GM23338 (cell line): ENCODE results near the gene KCMF1. TPM values are rescaled to one million over a fixed set of nuclear protein-coding genes. Genes with fewer than 3 reads are reported as not detected.
A peak's percentile ranks its signal among the peaks of the same experiment; 100 is the strongest.

Source experiments
- ATAC-seq: fragments of 200-7000 bp; cut with Tn5 transposase; 3 replicates; pipeline ENCODE4 v1.9.1; 2020
- DNase-seq: peaks from one replicate; pipeline ENCODE4 v3.0.0-alpha.2; 2015; ENCODE audit warnings: low spot score
- H2AFZ ChIP-seq: fragments of 200-600 bp; sonication (generic); 2 replicates; pipeline ENCODE4 v1.8.0; 2016; ENCODE audit warnings: antibody characterized with exemption, mild to moderate bottlenecking, moderate library complexity
- H3F3A ChIP-seq: fragments of 200-600 bp; sonication (generic); replicated peaks from 2 replicates; pipeline ENCODE4 v1.8.0; 2017; ENCODE audit warnings: antibody characterized with exemption, mixed run types, low read depth
- H3K27ac ChIP-seq: fragments of 200-600 bp; sonication (generic); 2 replicates; pipeline ENCODE4 v1.6.1; 2016; ENCODE audit warnings: low read depth
- H3K27me3 ChIP-seq: fragments of 200-600 bp; sonication (generic); 2 replicates; pipeline ENCODE4 v1.8.0; 2016; ENCODE audit warnings: mild to moderate bottlenecking, mixed run types, moderate library complexity; ENCODE audit not compliant: insufficient read depth
- H3K36me3 ChIP-seq: fragments of 200-600 bp; sonication (generic); 2 replicates; pipeline ENCODE4 v1.8.0; 2016; ENCODE audit warnings: mild to moderate bottlenecking; ENCODE audit not compliant: insufficient read depth
- H3K4me1 ChIP-seq: fragments of 200-600 bp; sonication (generic); 2 replicates; pipeline ENCODE4 v1.8.0; 2016; ENCODE audit warnings: mild to moderate bottlenecking, moderate library complexity; ENCODE audit not compliant: insufficient read depth
- H3K4me2 ChIP-seq: fragments of 200-600 bp; sonication (generic); 2 replicates; pipeline ENCODE4 v1.7.1; 2017; ENCODE audit warnings: mixed run types
- H3K4me3 ChIP-seq: fragments of 200-600 bp; sonication (generic); 2 replicates; pipeline ENCODE4 v1.6.1; 2016; ENCODE audit warnings: mixed run types
- H3K79me2 ChIP-seq: fragments of 200-600 bp; sonication (generic); replicated peaks from 2 replicates; pipeline ENCODE4 v1.8.0; 2017; ENCODE audit warnings: mild to moderate bottlenecking; ENCODE audit not compliant: insufficient read depth
- H3K9me2 ChIP-seq: fragments of 200-600 bp; sonication (generic); 2 replicates; pipeline ENCODE4 v1.8.0; 2017; ENCODE audit not compliant: insufficient read depth
- H4K20me1 ChIP-seq: fragments of 200-600 bp; sonication (generic); replicated peaks from 2 replicates; pipeline ENCODE4 v1.8.0; 2017; ENCODE audit warnings: mild to moderate bottlenecking; ENCODE audit not compliant: insufficient read depth
- H3K27ac Mint-ChIP-seq: 2 replicates; pipeline ENCODE4 v1.8.0; 2020; ENCODE audit warnings: inconsistent platforms, mild to moderate bottlenecking, moderate library complexity, mixed read lengths
- H3K27me3 Mint-ChIP-seq: 3 replicates; pipeline ENCODE4 v1.8.0; 2022; ENCODE audit warnings: low read depth, mild to moderate bottlenecking, moderate library complexity, mixed read lengths, inconsistent platforms; ENCODE audit not compliant: insufficient read depth, poor library complexity
- H3K36me3 Mint-ChIP-seq: 3 replicates; pipeline ENCODE4 v1.8.0; 2021; ENCODE audit warnings: low read depth, mild to moderate bottlenecking, inconsistent platforms, moderate library complexity, mixed read lengths
- H3K4me1 Mint-ChIP-seq: 3 replicates; pipeline ENCODE4 v1.8.0; 2020; ENCODE audit warnings: mild to moderate bottlenecking, inconsistent platforms, mixed read lengths
- H3K4me3 Mint-ChIP-seq: 3 replicates; pipeline ENCODE4 v1.8.0; 2021; ENCODE audit warnings: moderate library complexity, mild to moderate bottlenecking, inconsistent platforms, mixed read lengths
- H3K9me3 Mint-ChIP-seq: 3 replicates; pipeline ENCODE4 v1.8.0; 2020; ENCODE audit warnings: moderate library complexity, mild to moderate bottlenecking, inconsistent platforms, mixed read lengths
- CREB1 ChIP-seq: fragments of 250-450 bp; sonication (Bioruptor Pico); IDR thresholded peaks from 2 replicates; pipeline ENCODE4 v1.5.0; 2020; ENCODE audit warnings: low read depth, mild to moderate bottlenecking, moderate library complexity
- CTCF ChIP-seq, 2 experiments: fragments of 200-600 bp in 1 of 2; sonication (generic) in 1 of 2; conservative IDR thresholded peaks; 2 replicates each; pipeline versions ENCODE4 v1.5.1 to v1.6.1; 2016 to 2017; ENCODE audit warnings: antibody characterized with exemption in 2 of 2, low read depth in 2 of 2, mild to moderate bottlenecking in 2 of 2, moderate library complexity in 1 of 2
- EZH2phosphoT487 ChIP-seq: fragments of 200-600 bp; sonication (generic); IDR thresholded peaks from one replicate; pipeline ENCODE4 v1.8.1; 2018; ENCODE audit warnings: antibody characterized with exemption; ENCODE audit not compliant: unreplicated experiment
- POLR2AphosphoS5 ChIP-seq: IDR thresholded peaks from 2 replicates; pipeline ENCODE4 v1.6.1; 2016; ENCODE audit warnings: antibody characterized with exemption, low read depth
- ZNF114 ChIP-seq: fragments of 250-450 bp; sonication (Bioruptor Pico); IDR thresholded peaks from 2 replicates; pipeline ENCODE4 v1.5.0; 2020; ENCODE audit warnings: mild to moderate bottlenecking, moderate library complexity
- ZNF462 ChIP-seq: fragments of 250-450 bp; sonication (Bioruptor Pico); IDR thresholded peaks from 2 replicates; pipeline ENCODE4 v1.5.0; 2020; ENCODE audit warnings: mild to moderate bottlenecking, moderate library complexity
- polyA plus RNA-seq: library from polyadenylated mRNA; unstranded; fragments of >200 nt; fragmentation: Nextera tagmentation; extraction: Ambion mirVana; gene quantifications from 2 replicates; pipeline ENCODE4 v1.2.1, GENCODE V29; 2016
- total RNA-seq: library from RNA; depleted of rRNA; stranded (reverse); fragments of >200 nt; shearing (Covaris generic); gene quantifications from 2 replicates; pipeline ENCODE4 v1.2.3, GENCODE V29; 2014

KCMF1 gene
- total and polyA plus RNA-seq, 2 experiments from 2014 or later = 29.3 to 120 TPM

DNA sequence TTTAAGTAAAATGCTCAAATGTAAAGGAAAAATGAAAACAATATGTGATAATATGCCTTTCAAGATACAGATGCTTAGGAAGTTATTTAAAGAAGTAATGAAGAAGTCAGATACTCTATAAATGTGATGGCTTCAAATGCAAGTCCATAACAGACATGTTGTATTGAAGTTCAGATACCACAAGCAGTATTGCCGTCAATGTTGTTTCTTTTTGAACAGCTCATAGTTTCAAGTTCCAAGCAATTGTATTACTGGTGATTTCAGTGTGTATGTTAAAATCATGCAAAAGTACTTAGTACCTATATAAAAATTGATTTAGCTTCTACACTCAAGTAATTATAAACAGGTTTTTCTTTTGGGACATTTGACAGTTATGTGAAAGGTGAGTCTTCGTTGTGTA, 24.9 kb downstream of the KCMF1 start:
- Histone ChIP-seq H3K4me1 (peaks cover 3% of the 10 kb centered on the region; the same call in 1 of the 2 replicates), H3K27me3 (no peaks in the 10 kb centered on the region), H3F3A (peaks cover 17% of the 10 kb centered on the region; the same call in 1 of the 2 replicates), H4K20me1 (peaks cover 88% of the 10 kb centered on the region), H3K36me3 (no peaks in the 10 kb centered on the region), H3K9me2 (no peaks in the 10 kb centered on the region; the same call in 1 of the 2 replicates), H3K4me2 (no peak overlapping the region), H3K79me2 (peaks cover 99% of the 10 kb centered on the region), H3K4me3 (no peak overlapping the region), H3K27ac (no peak overlapping the region), H2AFZ (no peak overlapping the region)
- no peak for TF ChIP-seq POLR2AphosphoS5
- TF ChIP-seq CREB1 (CRISPR knock-in tag) = no peak
- DNase-seq = no peak
- Mint-ChIP-seq H3K36me3 (no peaks in the 10 kb centered on the region; the same call in 1 of the 3 replicates), H3K9me3 (no peaks in the 10 kb centered on the region), H3K27me3 (peaks cover 4% of the 10 kb centered on the region), H3K27ac (no peak overlapping the region; the same call in 1 of the 2 replicates), H3K4me3 (no peak overlapping the region), H3K4me1 (peaks cover 9% of the 10 kb centered on the region; the same call in 2 of the 3 replicates)
- ATAC-seq = no peak

GRCh38 chr2:84996909-84997308, 25.9 kb downstream of the KCMF1 start:
- Histone ChIP-seq H3K27ac (peak overlapping the region; percentile 74; the same call in 1 of the 2 replicates), H3K36me3 (no peaks in the 10 kb centered on the region), H3K79me2 (peaks cover 99% of the 10 kb centered on the region), H3K4me1 (peaks cover 3% of the 10 kb centered on the region; the same call in 1 of the 2 replicates), H3K27me3 (no peaks in the 10 kb centered on the region), H2AFZ (no peak overlapping the region), H4K20me1 (peaks cover 89% of the 10 kb centered on the region), H3K9me2 (no peaks in the 10 kb centered on the region), H3K4me3 (no peak overlapping the region), H3F3A (peaks cover 15% of the 10 kb centered on the region; the same call in 1 of the 2 replicates), H3K4me2 (no peak overlapping the region)
- peaks cover 6% of the 10 kb centered on the region for H3K27me3 Mint-ChIP-seq
- H3K27ac Mint-ChIP-seq = no peak overlapping the region
- DNase-seq (no peak), ATAC-seq (no peak)
- peaks cover 9% of the 10 kb centered on the region; the same call in 2 of the 3 replicates for H3K4me1 Mint-ChIP-seq
- no peaks in the 10 kb centered on the region; the same call in 1 of the 3 replicates for H3K36me3 Mint-ChIP-seq
- no peak overlapping the region for H3K4me3 Mint-ChIP-seq
- TF ChIP-seq ZNF114 (CRISPR knock-in tag) (no peak), EZH2phosphoT487 (no peak), CTCF (conservative IDR thresholded peaks at IDR 0.05; ENCODE audit: low read depth in 2 of 2) (no peak), ZNF462 (CRISPR knock-in tag) (no peak)
- H3K9me3 Mint-ChIP-seq = no peaks in the 10 kb centered on the region
